GM19455 (cell line): ENCODE measurements around the gene COL5A1.
"Not testable (repeated sequence)": the region's sequence is repeated elsewhere in the genome, so short reads cannot be mapped to it uniquely, and the experiment has no call there.

ENCODE experiments used
- ATAC-seq: cut with Tn5 transposase; IDR thresholded peaks from one replicate; pipeline ENCODE4 v1.9.1; 2021; ENCODE audit not compliant: unreplicated experiment

The COL5A1 gene

DNA sequence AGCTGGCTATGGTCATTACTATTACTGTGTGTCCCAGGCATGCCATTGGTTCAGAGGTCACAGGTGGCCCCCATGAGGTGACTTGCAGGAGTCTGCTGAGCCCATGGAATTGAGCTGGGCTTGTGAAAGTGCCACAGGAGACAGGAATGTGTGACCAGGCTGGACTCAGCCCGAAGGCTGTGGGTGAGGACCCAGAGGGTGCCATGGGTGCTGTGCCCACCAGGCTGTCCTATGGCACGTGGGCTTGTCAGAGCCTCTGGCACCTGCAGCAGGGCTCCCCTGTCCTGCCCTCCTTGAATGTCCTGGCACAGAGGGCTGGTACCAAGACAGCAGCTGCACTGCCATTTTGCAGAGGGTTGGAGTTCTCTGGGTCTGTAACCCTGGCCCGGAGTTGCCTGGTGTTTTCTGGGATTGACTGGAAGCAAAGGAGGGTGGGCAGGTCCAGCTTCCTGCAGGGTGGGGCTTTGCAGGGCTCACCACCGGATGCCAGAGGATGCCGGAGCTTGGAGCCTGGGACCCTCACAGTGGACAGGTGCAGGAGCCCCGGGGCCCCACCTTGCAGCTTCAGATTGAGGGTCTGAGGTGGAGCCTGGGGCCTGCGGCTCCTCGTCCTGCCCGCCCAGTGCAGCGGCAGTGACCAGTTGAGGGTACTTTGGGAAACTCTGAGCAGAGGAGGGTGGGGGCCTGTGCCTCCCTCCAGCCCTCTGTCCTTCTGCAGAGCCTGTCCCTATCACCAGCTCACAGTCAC, 14.2 kb downstream of the COL5A1 start:
- no peak for ATAC-seq

DNA sequence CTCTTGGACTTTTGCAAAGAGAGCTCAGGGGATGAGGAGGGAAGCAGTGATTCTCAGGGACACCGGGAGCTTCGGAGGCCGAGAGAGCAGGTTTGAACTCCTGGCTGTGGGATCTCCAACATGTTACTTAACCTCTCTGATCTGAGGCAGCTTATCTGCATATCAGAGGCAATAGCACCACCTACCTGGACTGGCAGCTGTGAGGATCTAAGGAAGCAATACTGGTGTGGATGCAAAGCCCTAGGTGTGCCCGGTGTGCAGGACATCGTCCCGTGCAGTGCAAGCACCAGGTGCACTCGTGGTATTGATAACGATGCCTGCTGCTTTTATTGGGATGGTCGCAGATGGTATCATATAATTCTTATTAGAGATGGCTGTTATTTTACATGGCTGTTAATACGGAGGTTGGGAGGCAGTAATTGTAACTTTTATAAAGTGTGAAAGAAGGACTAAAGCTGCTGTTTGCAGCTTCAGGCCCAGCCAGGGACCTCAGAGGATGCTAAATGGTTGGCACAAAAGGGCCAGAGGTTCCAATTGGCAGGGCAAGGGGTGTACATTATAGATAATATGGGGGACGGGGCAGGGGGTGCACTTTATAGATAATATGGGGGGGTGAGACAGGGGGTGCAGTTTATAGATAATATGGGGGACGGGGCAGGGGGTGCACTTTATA, 14.9 kb downstream of the COL5A1 start:
- ATAC-seq: no peak

DNA sequence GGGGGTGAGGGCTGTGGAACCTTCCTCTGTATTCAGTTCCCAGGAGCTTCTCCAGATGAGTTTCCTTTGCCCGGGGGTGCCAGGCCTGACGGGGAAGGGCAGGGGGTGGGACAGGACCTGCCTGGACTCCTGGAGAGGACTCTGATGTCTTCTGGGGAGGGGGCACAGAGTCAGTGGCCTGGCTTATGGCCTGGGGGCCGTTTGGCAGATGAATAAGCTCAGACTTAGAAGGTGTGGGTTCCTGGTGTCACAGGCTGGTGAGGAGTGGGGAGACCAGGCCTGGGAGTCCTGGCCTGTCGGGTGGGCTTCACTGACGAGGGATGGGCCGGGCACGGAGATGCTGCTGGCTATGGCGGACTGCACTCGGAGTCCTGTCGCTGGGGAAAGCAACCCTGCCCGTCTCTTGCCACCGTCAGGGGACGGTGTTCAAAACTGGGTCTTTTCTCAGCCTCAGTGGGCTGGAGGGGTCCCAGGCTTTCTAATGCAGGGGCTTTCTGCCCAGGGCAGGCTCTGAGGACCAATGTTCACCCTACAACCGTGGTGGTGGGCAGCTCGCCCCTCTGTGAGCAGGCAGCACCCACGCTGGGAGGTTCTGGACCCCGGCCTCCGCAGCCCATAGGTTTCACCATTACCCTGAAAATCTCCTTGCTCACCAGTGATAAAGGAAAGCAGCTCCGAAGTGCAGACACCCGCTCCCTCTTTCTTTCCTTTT, 16.2 kb downstream of the COL5A1 start:
- ATAC-seq: no peak

DNA sequence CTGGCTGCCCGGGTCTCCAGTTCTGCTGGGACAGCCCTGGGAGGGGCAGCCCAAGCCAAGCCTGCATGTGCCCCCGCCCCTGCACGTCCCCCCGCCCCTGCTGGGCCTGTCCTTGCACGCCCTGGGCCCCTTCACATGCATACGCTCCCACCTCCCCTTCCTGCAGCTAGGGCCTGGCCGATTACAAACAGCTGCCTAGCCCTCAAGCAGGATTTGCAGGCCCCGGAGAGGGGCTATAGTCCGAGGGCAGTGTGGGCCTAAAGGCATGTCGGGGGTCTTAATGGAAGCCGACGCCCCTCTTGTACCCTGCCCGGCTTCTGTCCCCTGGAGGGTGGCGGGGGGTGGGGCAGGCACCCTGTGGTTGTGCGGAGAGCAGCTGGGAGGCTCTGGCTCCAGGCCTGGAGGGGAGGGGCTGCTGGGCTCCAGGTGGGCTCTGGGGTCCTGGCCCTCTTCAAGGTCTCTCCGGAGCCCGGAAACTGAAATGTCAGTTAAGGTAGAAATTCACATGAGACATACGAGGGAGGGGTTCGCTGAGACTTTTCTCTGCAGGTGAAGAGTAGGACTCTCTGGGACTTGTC, 16.9 kb downstream of the COL5A1 start:
- no peak for ATAC-seq

DNA sequence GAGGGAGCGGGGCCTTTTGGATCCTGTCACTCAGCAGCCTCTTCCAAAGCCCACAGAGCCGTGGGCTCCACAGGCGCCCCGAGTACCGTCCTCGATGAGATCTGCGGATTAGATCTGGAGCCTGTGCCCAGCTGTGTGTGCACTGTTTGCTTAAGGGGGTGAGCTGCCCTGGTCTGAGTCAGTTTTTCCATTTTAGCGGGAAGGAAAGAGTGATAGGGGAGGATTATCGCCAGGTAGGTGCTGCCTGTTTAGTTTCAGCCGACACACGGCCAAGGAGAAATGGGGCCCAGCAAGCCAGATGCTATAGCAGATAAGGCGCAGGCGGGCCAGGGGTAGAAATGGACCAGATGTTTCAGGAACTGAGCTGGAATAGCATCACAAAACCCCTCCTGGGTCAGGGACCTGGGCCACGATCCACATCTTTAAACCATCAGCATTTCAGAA, 18.1 kb downstream of the COL5A1 start:
- ATAC-seq: no peak

DNA sequence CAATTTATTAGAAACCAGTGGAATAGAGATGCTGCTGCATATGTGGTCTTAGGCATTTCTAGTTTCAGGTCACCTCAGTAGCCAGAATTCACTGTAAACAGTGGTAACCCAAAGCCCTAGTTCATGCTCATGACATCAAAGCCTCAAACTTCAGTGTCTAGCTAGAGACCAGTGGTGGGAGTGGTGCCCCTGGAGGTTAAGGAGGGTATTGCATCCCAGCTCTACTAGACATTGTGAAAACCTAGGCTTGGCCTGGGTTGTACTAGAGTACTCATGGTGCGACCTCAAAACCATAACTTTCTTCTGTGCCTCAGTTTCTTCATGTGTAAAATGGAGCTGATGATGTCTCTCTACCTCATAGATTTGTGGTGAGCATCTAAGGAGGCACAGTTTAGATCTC, 18.8 kb downstream of the COL5A1 start:
- no peak for ATAC-seq

DNA sequence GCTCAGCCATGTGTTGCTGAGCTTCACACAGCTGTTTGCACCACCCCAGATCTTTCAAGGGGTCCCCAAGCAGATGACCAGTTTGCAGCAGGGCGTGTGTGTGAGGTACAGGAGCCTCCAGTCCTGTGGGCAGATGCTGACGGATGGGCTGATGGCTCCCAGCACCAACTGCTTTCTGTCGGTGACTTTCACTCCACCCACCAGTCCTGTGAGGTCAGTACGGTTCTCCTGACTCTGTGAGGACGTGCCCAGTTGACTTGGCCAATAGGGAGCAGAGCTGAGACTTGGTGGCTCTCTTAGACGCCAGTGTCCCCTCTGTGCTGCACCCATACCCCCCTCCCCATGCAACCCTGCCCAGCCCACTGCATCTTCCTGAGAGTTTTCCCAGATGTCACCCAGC, 19.7 kb downstream of the COL5A1 start:
- no peak for ATAC-seq

DNA sequence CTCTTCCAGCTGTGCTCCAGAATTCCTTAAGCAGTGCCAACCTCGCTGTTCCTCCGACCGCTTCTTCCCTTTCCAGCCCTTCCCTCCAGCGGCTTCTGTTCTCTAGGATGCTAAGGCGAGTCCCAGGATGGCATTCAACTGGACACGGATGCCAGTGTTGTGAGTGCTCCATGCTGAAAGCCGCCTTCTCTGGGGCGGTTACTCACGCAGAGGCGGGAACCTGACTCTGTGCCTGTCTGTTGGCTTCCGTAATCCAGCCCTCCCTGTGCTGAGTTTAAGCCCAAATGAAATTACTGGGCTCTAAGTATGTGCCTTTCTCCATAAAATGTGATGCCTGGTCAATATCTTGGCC, 20.2 kb downstream of the COL5A1 start:
- ATAC-seq: no peak

DNA sequence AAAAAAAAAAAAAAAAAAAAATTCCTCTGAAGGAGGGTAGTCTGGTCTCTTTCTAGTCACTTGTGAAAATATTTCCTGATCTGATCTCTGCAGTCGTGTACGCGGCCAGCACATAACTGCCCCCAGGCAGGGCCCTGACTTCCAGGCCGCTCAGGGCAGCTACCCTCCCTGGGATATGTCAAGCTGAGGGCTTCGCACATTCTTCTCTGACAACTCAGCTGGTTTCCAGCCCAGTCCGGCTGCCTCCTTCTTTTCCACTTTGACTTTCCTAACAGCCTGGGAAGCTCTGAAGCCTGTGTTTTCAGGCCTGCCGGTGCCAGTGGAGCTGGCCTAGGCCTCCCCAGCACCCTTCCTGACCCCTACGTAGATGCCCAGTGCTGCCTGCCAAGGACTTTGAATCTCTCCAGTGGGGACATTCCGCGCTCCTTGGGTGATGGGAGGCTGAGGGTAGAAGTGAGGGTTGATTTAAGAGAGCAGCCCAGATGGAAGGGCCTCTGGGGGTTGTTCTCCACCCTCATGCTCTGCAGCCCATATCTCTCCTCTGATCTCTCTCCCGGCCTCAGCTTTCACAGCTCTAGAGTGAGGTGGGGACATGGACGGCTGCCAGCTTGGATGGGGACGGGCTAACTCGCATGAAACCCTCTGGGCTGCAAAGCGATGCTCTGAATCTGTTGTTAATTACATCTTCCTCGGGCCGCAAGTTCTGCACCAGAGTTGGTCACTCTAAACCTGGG, 20.7 kb downstream of the COL5A1 start:
- no peak for ATAC-seq

DNA sequence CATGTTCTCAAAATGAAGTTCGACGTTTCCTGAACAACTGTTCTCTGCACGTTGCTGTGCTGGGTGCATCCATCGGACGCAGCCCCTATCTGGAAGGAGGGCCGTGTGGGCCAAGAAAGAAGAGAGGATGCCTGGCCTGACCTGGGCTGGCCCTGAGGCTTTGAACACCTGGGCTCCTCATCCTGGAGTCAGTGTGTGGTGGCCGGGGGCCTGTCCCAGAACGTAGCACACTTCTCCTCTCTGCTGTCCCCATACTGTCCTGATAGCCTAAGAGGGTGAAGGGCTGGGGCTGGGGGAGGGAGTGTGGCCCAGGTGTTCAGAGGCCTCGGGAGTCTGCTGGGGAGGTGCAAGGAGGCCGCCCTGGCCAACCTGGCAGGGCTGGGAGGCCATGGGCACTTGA, 21.5 kb downstream of the COL5A1 start:
- no peak for ATAC-seq

DNA sequence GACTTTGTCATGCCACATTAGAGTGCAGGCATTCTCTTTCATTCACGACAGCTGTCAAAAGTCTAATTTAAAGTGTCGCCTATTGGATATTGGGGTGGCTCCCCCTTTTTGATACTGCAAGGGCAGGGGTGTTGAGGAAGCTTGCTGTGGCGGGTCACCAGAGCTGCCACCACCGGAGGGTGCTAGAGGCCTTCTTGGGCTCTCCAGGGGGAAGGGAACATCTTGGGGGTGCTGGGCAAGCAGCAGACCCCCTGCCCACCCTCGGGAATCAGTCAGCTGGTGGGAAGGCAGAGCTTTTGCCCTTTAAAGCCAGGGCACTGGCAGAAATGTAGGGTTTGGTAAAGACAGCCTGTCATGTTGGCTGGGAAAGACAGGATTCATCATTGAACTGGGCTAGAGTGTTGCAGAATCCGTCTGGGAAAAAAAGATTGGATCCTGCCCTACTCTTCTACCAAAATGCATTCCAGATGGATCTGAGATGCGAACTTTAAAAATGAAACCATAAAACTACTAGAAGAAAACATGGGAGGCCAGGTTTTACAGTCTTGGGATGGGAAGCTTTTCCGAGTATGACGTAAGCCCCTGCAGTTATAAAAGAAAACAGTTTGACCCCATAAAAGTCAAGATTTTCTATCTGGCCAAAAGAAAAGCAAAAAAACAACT, 22.3 kb downstream of the COL5A1 start:
- no peak for ATAC-seq

DNA sequence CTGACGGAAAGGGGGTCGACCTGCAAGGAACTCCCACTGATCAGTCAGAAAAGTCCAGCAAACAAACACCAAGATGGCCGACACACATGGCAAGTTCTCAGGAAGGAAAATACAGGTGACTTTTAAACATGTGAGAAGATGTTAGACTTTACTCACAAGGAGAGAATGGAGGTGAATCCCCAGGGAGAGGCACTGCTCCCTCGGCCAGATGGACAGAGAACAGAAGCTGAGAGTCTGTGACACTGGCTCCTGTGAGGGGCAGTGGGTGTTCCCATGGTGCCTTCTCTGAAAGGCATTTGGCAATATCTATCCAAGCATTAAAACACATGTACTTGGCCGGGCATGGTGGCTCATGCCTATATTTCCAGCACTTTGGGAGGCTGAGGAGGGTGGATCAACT, 22.8 kb downstream of the COL5A1 start:
- no peak for ATAC-seq

DNA sequence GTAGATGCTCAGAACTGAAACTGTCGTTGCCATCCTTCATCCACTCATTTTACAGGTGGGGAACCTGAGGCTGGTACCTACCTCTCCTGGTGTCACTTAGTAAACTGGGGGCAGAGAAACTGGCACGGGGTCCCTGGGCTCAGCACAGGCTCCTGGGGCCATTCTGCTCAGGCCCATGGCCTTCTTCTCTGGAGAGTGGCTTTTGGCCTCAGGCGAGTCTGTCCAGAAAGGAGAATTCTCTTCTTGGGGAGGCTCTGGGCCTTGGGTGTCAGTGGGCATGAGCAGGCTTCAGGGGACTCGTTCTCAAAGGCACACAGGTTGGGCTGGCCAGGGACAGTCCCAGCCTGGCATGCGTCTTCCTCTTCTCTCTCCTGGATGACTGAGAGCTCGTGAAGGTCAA, 24.6 kb downstream of the COL5A1 start:
- no peak for ATAC-seq

DNA sequence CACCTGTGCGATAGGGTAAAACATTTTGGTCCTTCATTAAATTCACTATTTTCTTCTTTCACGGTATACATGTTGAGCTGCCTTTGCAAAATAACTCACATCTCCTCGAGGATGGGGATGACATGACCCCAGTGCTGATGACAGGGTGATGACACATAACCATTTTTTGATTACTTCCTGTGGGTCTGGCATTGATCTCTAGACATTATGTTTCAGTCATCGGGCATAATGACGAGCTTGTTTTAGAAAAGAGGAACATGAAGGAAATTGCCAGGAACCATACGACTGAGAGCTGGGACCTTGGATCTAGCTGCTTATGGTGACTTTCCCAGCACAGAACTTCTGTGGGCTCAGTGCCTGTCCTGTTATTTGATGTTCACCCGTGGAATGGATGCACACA, 25.2 kb downstream of the COL5A1 start:
- no peak for ATAC-seq

DNA sequence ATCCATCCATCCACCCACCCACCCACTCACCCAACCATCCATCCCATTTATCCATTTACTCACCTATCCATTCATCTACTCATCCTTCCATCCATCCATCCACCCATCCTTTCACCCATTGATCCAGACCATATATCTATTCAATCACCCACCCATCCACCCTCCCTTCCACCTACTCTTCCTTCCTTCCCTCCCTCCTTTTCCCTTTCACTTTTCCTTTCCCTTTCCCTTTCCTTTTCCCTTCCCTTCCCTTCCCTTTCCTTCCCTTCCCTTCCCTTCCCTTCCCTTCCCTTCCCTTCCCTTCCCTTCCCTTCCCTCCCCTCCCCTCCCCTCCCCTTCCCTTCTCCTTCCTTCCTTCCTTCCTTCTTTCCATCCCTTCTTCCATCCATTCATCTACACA, 27.4 kb downstream of the COL5A1 start:
- not testable (repeated sequence) for ATAC-seq

DNA sequence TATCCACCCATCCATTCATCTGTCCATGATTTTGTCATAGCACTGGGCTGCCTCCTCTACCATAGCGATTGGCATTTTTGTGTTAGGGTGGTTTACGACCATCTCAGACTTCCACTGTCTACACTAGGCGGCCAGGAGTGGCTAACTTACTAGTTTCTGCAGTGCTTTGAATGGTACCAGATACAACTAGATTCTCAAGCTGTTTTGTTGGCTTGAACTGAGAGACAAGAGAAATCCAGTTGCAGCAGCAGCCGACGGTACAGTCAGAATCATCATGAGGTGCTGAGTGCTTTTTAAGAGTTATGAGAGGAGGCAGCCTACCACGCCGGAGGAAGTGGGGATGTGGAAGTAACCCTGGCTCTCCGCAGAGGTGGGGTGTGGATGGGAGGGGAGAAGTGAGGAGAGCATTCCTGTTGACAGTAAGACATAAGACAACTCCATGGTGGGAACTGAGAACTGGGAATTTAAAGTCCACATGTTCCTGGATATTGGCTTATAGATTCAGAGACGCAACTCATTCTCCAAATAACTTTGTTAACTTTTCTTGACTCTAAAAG, 27.9 kb downstream of the COL5A1 start:
- no peak for ATAC-seq

DNA sequence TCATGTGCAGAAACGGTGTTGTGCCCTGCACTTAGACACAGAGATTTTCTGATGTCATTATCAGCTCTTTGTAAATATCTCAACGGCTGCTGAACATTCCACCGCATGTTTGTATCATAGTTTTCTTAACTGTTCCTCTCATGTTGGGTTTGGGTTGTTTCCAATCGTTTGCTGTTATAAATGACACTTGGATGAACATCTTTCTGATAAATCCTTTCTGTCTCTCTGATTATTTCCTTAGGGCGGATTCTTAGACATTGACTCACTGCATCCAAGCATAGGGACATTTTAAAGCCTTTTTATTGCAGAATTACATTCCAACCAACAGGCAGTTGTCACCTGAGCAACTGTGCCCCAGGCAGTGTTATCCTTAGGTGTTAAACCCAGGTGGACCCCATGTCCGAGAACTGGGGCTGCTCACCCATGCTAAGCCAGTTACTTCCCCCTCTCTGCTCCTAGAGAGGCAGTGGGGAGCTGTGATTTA, 28.5 kb downstream of the COL5A1 start:
- no peak for ATAC-seq

DNA sequence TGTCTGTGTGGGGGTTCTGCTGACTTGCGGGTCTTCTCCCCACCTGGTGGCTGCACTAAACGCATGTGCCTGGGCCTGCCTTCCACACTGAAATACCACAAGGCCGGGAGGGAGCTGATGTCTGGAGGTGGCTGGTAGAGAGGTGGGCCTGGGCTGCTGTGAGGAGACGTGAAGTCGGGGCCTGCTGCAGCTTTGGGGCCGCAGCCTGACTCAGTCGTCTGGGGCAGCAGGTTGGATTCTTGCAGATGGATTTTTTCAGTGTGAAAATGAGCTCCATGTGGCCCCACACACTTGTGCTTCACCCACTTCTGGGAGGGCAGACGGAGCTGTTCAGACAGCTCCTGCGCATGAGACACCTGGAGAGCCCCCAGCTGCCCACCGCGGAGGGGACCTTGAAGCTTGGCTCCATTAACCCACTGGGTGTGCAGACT, 29.3 kb downstream of the COL5A1 start:
- ATAC-seq: no peak

DNA sequence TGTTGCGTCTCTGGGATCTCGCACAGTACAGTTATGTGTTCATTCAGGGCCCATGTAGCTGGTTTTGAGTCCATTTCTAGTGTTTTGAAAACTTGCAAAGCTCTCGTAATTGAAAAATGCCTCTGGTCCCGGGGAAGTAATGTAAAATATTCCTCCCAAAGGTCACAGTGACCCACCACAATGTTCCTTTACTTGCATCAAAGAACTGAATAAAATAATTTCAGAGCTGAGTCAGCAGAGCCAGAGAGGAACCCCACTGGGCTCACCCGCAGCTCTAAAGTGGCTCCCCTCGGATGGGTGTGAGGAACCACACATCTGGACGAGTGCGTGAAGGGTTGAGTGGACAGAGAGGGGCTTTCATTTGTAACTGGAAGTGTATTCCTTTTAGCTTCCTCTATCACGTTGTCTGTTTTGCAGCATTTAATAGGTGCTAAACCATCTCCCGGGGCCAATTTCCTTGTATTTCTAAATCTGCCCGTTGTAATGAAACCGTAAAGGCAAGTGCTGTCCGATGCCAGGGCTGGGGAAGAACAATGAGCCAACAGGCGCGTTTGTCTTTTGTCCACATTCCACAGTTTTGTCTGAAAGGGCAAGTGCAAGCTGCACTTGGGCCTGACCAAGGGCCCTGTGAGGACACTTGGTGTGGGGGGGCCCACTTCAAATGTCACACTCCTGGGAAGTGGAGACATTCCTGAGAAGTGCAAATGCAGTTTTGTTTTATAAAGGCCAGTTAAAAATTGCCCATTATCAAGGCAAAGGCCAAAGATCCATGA, 29.9 kb downstream of the COL5A1 start:
- ATAC-seq: no peak
